Prostate gland (tissue), 2 donors: ENCODE data around the gene LILRA1. TPM values are rescaled to one million over a fixed set of nuclear protein-coding genes. Genes with fewer than 3 reads are reported as not detected.
"Not testable (repeated sequence)": the region's sequence is repeated elsewhere in the genome, so short reads cannot be mapped to it uniquely, and the experiment has no call there.

Source experiments
- DNase-seq: peaks from one replicate; pipeline ENCODE4 v3.0.0-alpha.2; 2019; ENCODE audit warnings: low spot score
- H3K27ac ChIP-seq, 2 donors: fragments of 200-600 bp; sonication (generic); 2 replicates each; pipeline ENCODE4 v1.5.1; 2017 to 2019
- H3K27me3 ChIP-seq: fragments of 200-600 bp; sonication (generic); replicated peaks from 2 replicates; pipeline ENCODE4 v1.5.1; 2019; ENCODE audit not compliant: insufficient read depth
- H3K36me3 ChIP-seq, 2 donors: fragments of 200-600 bp; sonication (generic); 1 replicate in 1 of 2; 2 replicates in 1 of 2; pipeline versions ENCODE4 v1.5.1 to v1.8.1; 2017 to 2019
- H3K4me1 ChIP-seq: fragments of 200-600 bp; sonication (generic); replicated peaks from 2 replicates; pipeline ENCODE4 v1.5.1; 2019
- H3K4me3 ChIP-seq, 2 donors: fragments of 200-600 bp; sonication (generic); 2 replicates each; pipeline ENCODE4 v1.5.1; 2017 to 2019
- H3K9me3 ChIP-seq: fragments of 200-600 bp; sonication (generic); 2 replicates; pipeline ENCODE4 v1.5.1; 2017
- POLR2A ChIP-seq: fragments of 450-650 bp; IDR thresholded peaks from one replicate; pipeline ENCODE4 v1.6.1; 2016; ENCODE audit warnings: antibody characterized with exemption, mild to moderate bottlenecking
- POLR2AphosphoS5 ChIP-seq: sonication (generic); formaldehyde crosslinking; IDR thresholded peaks from one replicate; pipeline ENCODE4 v1.6.1; 2017; ENCODE audit warnings: antibody characterized with exemption
- WGBS: methylation state at CpG from one replicate; pipeline ENCODE4 v1.1.5; 2018; 5-methylcytosine and 5-hydroxymethylcytosine counted together
- intact Hi-C: fragments of 100-400 bp; cut with DNase I; formaldehyde crosslinking; loops from one replicate; pipeline ENCODE4 v1.14.2; 2022
- total RNA-seq, 2 donors: library from RNA; depleted of rRNA; stranded (reverse); fragments of >200 nt; gene quantifications; one replicate each; pipeline ENCODE4 v1.1.0, GENCODE V29; 2016
- TF ChIP-seq, protein P1 (sequence below), 4 experiments: fragments of 200-600 bp in 2 of 4; fragments of 450-650 bp in 2 of 4; sonication (generic) in 2 of 4; IDR thresholded peaks; 1 replicate in 3 of 4; 2 replicates in 1 of 4; pipeline ENCODE4 v1.5.1; 2016 to 2019; ENCODE audit warnings: antibody characterized with exemption in 4 of 4, mild to moderate bottlenecking in 2 of 4, moderate library complexity in 2 of 4

Gene LILRA1
- total RNA-seq, 2 donors from 2014 or later: 0.96 to 1.7 TPM

DNA sequence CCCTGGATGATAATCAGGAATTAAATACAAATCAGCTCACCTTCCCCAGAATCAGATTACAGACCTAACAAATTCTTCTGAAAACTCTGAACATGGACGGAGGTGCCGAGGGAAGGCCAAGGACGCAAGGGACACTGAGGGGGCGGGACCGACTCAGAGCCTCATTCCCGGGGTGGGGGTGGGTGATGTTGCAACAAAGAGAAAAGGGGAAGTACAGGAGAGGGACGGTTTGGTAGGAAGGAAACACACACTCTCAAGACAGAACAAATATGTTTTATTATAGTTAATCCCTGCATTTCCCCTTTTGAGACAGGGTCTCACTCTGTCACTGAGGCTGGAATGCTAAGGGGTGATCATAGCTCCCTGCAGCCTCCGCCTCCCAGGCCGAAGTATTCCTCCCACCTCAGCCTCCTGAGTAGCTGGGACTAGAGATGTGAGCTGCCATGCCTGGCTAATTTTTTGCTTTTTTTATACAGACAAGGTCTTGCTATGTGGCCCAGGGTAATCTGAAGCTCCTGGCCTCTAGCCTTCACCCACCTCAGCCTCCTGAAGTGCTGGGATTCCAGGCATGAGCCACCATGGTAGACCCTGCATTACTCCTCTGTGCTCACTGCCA lies 20.6 kb upstream of the LILRA1 start:
- Histone ChIP-seq H3K27ac (no peak overlapping the region), H3K4me3 (no peak overlapping the region), H3K27me3 (peaks cover 5% of the 10 kb centered on the region), H3K9me3 (no peaks in the 10 kb centered on the region), H3K36me3 (no peaks in the 10 kb centered on the region), H3K4me1 (no peaks in the 10 kb centered on the region)
- no peak for DNase-seq
- 47% methylated on average over 9 of the region's 9 CpGs for WGBS
- intact Hi-C loops: no loop called here
- TF ChIP-seq POLR2A (no peak), POLR2AphosphoS5 (no peak)
- TF ChIP-seq, protein P1, sequence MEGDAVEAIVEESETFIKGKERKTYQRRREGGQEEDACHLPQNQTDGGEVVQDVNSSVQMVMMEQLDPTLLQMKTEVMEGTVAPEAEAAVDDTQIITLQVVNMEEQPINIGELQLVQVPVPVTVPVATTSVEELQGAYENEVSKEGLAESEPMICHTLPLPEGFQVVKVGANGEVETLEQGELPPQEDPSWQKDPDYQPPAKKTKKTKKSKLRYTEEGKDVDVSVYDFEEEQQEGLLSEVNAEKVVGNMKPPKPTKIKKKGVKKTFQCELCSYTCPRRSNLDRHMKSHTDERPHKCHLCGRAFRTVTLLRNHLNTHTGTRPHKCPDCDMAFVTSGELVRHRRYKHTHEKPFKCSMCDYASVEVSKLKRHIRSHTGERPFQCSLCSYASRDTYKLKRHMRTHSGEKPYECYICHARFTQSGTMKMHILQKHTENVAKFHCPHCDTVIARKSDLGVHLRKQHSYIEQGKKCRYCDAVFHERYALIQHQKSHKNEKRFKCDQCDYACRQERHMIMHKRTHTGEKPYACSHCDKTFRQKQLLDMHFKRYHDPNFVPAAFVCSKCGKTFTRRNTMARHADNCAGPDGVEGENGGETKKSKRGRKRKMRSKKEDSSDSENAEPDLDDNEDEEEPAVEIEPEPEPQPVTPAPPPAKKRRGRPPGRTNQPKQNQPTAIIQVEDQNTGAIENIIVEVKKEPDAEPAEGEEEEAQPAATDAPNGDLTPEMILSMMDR (IDR thresholded peaks at IDR 0.05): no peak

DNA sequence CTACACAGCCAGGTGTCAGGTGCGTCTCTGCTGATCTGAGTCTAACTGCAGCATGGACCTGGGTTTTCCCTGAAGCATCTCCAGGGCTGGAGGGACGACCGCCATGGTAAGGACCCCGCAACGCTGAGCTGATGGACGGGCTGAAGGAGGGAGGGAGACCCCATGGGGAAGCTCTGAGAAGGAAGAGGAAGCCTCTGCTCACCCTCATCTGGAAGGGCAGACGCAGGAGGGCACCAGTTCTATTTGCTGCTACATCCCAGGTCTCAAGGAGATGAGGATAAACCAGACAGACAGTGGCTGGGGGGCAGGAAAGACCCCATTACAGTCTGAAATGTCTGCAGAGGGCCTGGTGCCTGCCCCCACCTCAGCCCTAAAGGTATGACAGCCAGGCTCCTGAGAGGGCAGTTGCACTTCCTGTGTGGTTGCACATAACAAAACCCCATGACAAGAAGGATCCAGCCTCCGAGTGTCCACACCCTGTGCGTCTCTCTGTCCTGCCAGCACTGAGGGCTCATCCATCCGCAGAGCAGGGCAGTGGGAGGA lies 20.0 kb upstream of the LILRA1 start, which contains the start of gene LILRA2:
Gene LILRA2 (plus strand): TSS at position 461 of the 543 bp plus-strand sequence. CDS start 89 bp downstream, outside the sequence.
- H3K27ac ChIP-seq: no peak within 1 kb of the TSS
- WGBS: 63% methylated on average over 10 of the region's 10 CpGs
- H3K27me3 ChIP-seq: peaks cover 5% of the 10 kb centered on the region

DNA sequence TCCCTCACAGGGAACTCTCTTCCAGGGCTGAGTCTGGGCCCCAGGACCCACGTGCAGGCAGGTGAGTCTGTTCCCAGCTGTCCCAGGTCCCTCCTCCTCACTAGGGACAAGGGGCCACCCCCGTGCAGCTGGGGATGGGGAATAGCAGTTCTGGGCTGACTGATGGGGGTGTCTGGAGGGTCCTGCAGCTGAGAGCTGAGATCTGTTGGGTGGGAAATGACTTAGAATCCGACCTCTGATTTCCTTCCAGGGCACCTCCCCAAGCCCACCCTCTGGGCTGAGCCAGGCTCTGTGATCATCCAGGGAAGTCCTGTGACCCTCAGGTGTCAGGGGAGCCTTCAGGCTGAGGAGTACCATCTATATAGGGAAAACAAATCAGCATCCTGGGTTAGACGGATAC lies 19.4 kb upstream of the LILRA1 start:
- intact Hi-C loops: no loop called here
- Histone ChIP-seq H3K4me1 (no peaks in the 10 kb centered on the region), H3K36me3 (no peaks in the 10 kb centered on the region), H3K27me3 (peaks cover 5% of the 10 kb centered on the region), H3K27ac (no peak overlapping the region), H3K9me3 (no peaks in the 10 kb centered on the region), H3K4me3 (no peak overlapping the region)
- TF ChIP-seq POLR2AphosphoS5 (no peak), POLR2A (no peak)
- TF ChIP-seq, protein P1 (IDR thresholded peaks at IDR 0.05): no peak
- WGBS: 37% methylated on average over 4 of the region's 4 CpGs
- DNase-seq: no peak

More for the DNA sequence above, 20.0 kb upstream of the LILRA1 start, which contains the start of gene LILRA2:
- H3K4me1 ChIP-seq: no peaks in the 10 kb centered on the region
- H3K4me3 ChIP-seq: no peak within 1 kb of the TSS
- no peaks in the 10 kb centered on the region for H3K36me3 ChIP-seq
- no peaks in the 10 kb centered on the region for H3K9me3 ChIP-seq
- intact Hi-C loops: no loop called here
- no peak for DNase-seq
- no peak for TF ChIP-seq POLR2AphosphoS5
- TF ChIP-seq, protein P1 (IDR thresholded peaks at IDR 0.05): no peak
- TF ChIP-seq POLR2A: no peak

DNA sequence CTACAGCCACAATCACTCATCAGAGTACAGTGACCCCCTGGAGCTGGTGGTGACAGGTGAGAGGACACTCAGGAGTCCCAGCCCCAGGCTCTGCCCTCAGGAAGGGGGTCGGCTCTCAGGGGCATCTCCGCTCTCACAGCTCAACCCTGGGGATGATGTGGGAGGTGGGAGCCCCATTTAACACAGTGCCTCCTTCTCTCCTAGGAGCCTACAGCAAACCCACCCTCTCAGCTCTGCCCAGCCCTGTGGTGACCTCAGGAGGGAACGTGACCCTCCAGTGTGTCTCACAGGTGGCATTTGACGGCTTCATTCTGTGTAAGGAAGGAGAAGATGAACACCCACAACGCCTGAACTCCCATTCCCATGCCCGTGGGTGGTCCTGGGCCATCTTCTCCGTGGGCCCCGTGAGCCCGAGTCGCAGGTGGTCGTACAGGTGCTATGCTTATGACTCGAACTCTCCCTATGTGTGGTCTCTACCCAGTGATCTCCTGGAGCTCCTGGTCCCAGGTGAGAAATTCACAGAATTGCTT lies 18.8 kb upstream of the LILRA1 start:
- Histone ChIP-seq H3K4me3 (no peak overlapping the region), H3K27ac (no peak overlapping the region), H3K27me3 (peaks cover 5% of the 10 kb centered on the region), H3K9me3 (no peaks in the 10 kb centered on the region), H3K4me1 (no peaks in the 10 kb centered on the region), H3K36me3 (no peaks in the 10 kb centered on the region)
- DNase-seq: no peak
- intact Hi-C loops: no loop called here
- 71% methylated on average over 12 of the region's 12 CpGs for WGBS
- TF ChIP-seq POLR2A (no peak), POLR2AphosphoS5 (no peak)
- TF ChIP-seq, protein P1 (IDR thresholded peaks at IDR 0.05): no peak

DNA sequence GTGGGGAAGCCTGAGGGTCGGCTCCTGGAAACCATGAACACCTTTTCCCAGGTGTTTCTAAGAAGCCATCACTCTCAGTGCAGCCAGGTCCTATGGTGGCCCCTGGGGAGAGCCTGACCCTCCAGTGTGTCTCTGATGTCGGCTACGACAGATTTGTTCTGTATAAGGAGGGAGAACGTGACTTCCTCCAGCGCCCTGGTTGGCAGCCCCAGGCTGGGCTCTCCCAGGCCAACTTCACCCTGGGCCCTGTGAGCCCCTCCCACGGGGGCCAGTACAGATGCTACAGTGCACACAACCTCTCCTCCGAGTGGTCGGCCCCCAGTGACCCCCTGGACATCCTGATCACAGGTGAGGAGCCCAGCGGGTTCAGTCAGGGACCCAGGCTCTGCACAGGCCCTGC lies 18.2 kb upstream of the LILRA1 start:
- DNase-seq, H3K27me3 ChIP-seq, H3K4me3 ChIP-seq, H3K4me1 ChIP-seq, H3K36me3 ChIP-seq, H3K27ac ChIP-seq, intact Hi-C loops, H3K9me3 ChIP-seq: not testable (repeated sequence)
- WGBS: 67% methylated on average over 7 of the region's 9 CpGs
